Skin of body (tissue), 2 donors: Measurements from ENCODE around the gene LARP4. TPM values are rescaled to one million over a fixed set of nuclear protein-coding genes. Genes with fewer than 3 reads are reported as not detected.
"Not testable (repeated sequence)": the region's sequence is repeated elsewhere in the genome, so short reads cannot be mapped to it uniquely, and the experiment has no call there.

Source experiments
- DNase-seq: peaks from one replicate; lab custom pipeline; 2025; lab: John Stamatoyannopoulos, UW
- total RNA-seq: library from RNA; depleted of rRNA; stranded (reverse); fragments of >200 nt; gene quantifications from one replicate; pipeline ENCODE4 v1.2.3, GENCODE V29; 2014

LARP4 gene
- total RNA-seq, 1 donor from 2014 or later = 55.7 TPM

DNA sequence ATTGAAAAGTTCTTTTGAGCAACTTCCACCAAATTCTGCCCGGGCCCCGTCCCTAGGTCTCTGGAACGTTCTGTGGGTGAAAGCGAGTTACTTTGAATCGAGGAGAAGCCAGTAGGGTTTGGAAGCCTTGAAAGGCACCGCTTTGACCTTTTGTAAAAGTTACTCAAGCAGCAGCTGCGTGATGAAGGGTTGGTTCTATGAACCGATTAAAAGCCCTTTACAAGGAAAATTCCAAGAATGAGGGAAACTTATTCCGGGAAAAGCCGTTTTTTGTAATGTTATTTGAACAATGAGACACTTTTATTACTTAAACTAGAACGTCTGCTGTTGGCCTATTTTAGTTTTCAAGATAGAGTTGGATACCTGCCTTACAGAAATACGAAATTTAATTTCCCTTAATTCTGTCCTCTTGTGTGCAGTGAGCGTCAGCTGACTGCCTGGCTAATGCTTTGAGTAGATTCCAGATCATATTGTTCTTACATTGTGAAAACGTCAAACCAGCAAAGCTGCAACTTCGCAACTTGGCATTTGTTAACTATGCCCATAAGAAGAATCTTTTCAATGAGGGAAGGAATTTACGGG, 906 bp downstream of the LARP4 start:
- peak; percentile 14 for DNase-seq

DNA sequence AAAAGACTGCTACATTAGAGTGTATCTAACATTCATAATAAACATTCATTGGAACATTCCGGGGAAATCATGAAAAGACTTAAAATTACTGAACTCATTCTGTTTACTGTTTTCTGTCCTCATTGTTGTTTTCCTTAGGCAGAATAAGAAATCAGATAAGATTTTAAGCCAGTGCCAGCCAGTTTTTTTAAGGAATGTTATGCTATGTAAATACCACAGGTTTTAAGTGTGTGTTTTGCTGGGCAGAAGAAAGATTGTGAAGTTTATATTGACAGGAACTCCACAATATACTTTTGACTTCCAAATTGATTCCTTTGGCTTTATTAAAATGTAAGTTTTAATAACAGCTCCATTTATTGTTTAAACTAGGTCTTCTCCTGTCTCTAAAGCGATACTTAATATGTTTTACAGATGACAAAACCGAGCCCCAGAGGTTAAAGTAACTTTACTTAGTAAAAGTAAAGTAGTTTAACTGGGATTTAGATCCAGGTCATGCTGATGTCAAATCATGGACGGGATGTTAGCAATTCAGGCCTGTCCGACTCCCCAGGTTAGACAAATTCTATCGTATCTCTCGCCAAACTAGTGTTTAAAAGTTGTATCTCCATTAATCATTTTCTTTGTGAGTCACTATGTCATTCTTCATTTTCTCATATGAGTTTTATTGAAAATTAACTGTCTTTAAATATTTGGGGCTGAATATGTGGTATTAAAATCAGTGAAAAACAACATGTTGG, 1.7 kb downstream of the LARP4 start:
- no peak for DNase-seq

DNA sequence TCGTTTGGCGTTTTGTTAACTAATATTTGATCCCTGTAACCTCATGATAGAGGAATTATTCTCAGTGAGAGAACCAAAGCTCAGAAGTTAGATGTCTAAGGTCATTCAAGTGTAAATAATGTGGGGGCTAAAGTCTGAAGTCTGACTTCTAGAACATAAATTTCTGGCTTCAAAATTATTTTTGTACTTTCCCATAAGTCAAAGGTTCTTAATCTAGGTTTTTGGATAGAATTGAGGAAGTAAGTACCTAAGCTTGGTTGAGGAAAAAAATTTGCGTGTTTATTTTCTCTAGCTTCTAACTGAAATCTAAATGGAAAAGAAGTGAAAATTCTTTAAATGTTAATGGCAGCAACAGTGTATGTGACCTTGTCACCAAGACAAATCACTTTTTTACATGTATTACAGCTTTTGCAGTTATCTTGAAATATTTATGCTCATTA, 2.3 kb downstream of the LARP4 start:
- no peak for DNase-seq

DNA sequence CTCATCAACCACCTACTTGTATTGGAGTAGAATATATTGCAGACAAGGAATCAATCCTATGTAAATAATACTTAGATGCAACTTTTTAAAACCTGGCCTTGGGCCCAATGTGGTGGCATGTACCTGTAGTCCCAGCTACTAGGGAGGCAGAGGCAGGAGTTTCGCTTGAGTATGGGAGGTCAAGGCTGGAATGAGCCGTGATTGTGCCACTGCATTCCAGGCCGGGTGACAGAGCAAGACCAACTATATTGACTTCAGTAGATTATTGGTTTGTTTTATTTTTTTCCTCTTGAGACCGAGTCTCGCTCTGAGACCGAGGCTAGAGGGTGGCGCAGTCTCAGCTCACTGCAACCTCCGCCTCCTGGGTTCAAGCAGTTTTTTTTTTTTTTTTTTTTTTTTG, 3.6 kb downstream of the LARP4 start:
- DNase-seq = no peak

- no peak for DNase-seq
These were observed 10.5 kb downstream of the LARP4 start for GRCh38 chr12:50411051-50411660.

GRCh38 chr12:50415899-50416479, 15.3 kb downstream of the LARP4 start:
- DNase-seq = no peak

- no peak for DNase-seq
These were observed 18.6 kb downstream of the LARP4 start for GRCh38 chr12:50419112-50419909.

DNA sequence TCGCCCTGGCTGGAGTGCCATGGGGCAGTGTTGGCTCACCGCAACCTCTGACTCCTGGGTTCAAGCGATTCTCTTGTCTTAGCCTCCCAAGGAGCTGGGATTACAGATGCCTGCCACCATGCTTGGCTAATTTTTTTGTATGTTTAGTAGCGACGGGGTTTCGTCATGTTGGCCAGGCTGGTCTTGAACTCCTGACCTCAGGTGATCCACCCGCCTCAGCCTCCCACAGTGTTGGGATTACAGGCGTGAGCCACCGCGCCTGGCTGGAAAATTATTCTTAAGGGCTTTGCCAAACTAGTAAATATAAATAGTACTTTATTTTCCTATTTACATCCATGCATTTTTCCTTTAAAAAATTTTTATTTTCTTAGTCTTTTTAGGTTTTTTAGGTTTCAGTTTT, 22.2 kb downstream of the LARP4 start:
- DNase-seq = not testable (repeated sequence)

- not testable (repeated sequence) for DNase-seq
These were observed 22.7 kb downstream of the LARP4 start for GRCh38 chr12:50423342-50423741.

GRCh38 chr12:50425589-50426258, 25.0 kb downstream of the LARP4 start:
- no peak for DNase-seq

GRCh38 chr12:50431656-50432055, 31.0 kb downstream of the LARP4 start:
- DNase-seq = not testable (repeated sequence)

GRCh38 chr12:50440288-50440687, 39.6 kb downstream of the LARP4 start:
- DNase-seq = no peak

DNA sequence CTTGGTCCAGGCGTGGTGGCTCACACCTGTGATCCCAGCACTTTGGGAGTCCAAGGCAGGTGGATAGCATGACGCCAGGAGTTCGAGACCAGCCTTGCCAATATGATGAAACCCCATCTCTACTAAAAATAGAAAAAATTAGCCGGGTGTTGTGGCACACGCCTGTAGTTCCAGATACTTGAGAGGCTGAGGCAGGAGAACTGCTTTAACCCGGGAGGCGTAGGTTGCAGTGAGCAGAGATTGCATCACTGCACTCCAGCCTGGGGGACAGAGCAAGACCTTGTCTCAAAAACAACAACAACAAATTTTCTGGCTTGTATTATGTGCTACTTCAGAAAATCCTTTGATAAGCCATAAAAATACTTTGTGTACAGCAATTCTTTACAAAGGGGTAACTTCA, 41.1 kb downstream of the LARP4 start:
- DNase-seq = no peak

- no peak for DNase-seq
These were observed 41.7 kb downstream of the LARP4 start for GRCh38 chr12:50442178-50442908.

GRCh38 chr12:50449671-50450070, 49.0 kb downstream of the LARP4 start:
- not testable (repeated sequence) for DNase-seq

GRCh38 chr12:50452795-50453194, 52.1 kb downstream of the LARP4 start:
- DNase-seq = no peak

GRCh38 chr12:50453872-50454271, 53.2 kb downstream of the LARP4 start:
- DNase-seq = no peak

DNA sequence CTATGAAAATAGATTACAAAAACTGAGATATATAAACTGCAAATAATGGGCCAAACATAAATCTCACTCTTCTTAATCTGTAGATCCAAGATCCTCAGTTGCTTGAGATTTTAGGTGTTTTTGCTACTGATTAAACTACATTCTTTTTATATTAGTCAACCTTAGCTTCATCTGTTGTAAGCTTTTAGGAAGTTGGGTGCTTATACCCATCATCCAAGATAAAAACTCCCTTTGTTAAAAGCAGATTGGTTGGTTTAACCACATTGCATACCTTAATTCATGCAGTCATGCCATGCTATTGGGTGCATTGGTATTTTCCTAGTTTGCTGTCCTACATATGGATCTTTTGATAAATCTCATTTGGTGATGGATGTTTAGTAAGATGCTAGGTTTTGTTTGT, 57.9 kb downstream of the LARP4 start:
- no peak for DNase-seq

GRCh38 chr12:50467439-50467838, 66.8 kb downstream of the LARP4 start:
- DNase-seq = no peak

DNA sequence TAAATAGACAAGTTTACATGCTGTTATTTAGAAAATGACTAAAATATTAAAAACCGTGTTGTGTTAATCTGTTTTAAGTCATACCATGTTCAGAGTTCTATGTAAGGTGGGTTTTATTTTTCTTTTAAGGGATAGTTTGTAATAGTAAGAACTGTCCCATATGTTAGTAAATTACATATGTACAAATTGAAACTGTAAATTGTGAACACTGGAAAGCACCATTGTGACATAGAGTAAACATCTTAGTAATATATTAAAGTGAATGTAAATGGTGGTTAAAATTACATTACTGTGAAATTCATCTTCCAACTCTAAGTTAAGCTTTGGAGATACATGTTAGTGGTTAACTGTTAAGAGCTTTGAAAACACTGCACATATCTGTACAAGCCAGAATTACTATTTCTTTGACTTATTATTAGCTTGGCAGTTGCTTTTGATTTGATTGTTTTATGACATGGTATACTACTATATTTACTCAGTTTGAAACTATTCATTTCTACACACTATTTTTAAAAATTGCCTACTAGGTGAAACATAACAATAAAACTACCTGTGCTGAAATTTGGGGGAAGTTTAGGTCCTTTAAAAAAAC, 76.7 kb downstream of the LARP4 start:
- DNase-seq = no peak
